ENCODE measurements around the gene ZFP37.
"Not testable (repeated sequence)": the region's sequence is repeated elsewhere in the genome, so short reads cannot be mapped to it uniquely, and the experiment has no call there.

Gene ZFP37

GRCh38 chr9:113056191-113057106 lies at the start of gene ZFP37:
TSS of gene ZFP37 (minus strand) at chr9:113056724. CDS start at chr9:113056688, 36 bp downstream.
- DNase-seq (ENCODE audit: low read depth), result peak; percentile 57

GRCh38 chr9:113105345-113105744 lies 48.8 kb upstream of the ZFP37 start:
- DNase-seq (ENCODE audit: low read depth), result not testable (repeated sequence)

GRCh38 chr9:113095561-113095960 lies 39.0 kb upstream of the ZFP37 start:
- DNase-seq (ENCODE audit: low read depth), result no peak

GRCh38 chr9:113089924-113090323 lies 33.4 kb upstream of the ZFP37 start:
- DNase-seq (ENCODE audit: low read depth), result not testable (repeated sequence)

GRCh38 chr9:113089143-113089505 lies 32.6 kb upstream of the ZFP37 start:
- not testable (repeated sequence) for DNase-seq (ENCODE audit: low read depth)

GRCh38 chr9:113088456-113089142 lies 32.1 kb upstream of the ZFP37 start:
- DNase-seq (ENCODE audit: low read depth), result not testable (repeated sequence)

- DNase-seq (ENCODE audit: low read depth), result not testable (repeated sequence)
These were observed 6.4 kb upstream of the ZFP37 start for GRCh38 chr9:113062932-113063310.

GRCh38 chr9:113062256-113062931 lies 5.9 kb upstream of the ZFP37 start:
- not testable (repeated sequence) for DNase-seq (ENCODE audit: low read depth)

- DNase-seq (ENCODE audit: low read depth), result not testable (repeated sequence)
These were observed 4.7 kb upstream of the ZFP37 start for GRCh38 chr9:113061072-113061850.

GRCh38 chr9:113059581-113060284 lies 3.2 kb upstream of the ZFP37 start:
- not testable (repeated sequence) for DNase-seq (ENCODE audit: low read depth)

- no peak for DNase-seq (ENCODE audit: low read depth)
These were observed 669 bp upstream of the ZFP37 start for GRCh38 chr9:113057193-113057592.

- no peak for DNase-seq (ENCODE audit: low read depth)
These were observed 13.5 kb downstream of the ZFP37 start for GRCh38 chr9:113042884-113043657.

GRCh38 chr9:113026200-113026599 lies 30.3 kb downstream of the ZFP37 start:
- no peak for DNase-seq (ENCODE audit: low read depth)

- no peak for DNase-seq (ENCODE audit: low read depth)
These were observed 38.3 kb downstream of the ZFP37 start for GRCh38 chr9:113018247-113018646.

GRCh38 chr9:113012492-113012891 lies 44.0 kb downstream of the ZFP37 start:
- DNase-seq (ENCODE audit: low read depth), result no peak

GRCh38 chr9:113011911-113012381 lies 44.6 kb downstream of the ZFP37 start, which contains the start of gene ZNF883:
TSS of gene ZNF883 (minus strand) at chr9:113012192.
- no peak for DNase-seq (ENCODE audit: low read depth)

- DNase-seq (ENCODE audit: low read depth), result no peak
These were observed 50.7 kb downstream of the ZFP37 start for GRCh38 chr9:113005777-113006176.

- DNase-seq (ENCODE audit: low read depth), result no peak
These were observed 59.1 kb downstream of the ZFP37 start for GRCh38 chr9:112997236-112997941.
